CMK (cell line): Measurements from ENCODE around the gene RPAP2.

Experiments
- DNase-seq: peaks from one replicate; pipeline ENCODE4 v3.0.0-alpha.2; 2010; ENCODE audit warnings: low read depth

The RPAP2 gene

GRCh38 chr1:92447033-92447681, 148.3 kb downstream of the RPAP2 start:
- peak; percentile 31 for DNase-seq

- no peak for DNase-seq
These were observed 149.1 kb downstream of the RPAP2 start for GRCh38 chr1:92447976-92448375.
